ENCODE measurements around the gene ST6GALNAC2.

ST6GALNAC2 gene

DNA sequence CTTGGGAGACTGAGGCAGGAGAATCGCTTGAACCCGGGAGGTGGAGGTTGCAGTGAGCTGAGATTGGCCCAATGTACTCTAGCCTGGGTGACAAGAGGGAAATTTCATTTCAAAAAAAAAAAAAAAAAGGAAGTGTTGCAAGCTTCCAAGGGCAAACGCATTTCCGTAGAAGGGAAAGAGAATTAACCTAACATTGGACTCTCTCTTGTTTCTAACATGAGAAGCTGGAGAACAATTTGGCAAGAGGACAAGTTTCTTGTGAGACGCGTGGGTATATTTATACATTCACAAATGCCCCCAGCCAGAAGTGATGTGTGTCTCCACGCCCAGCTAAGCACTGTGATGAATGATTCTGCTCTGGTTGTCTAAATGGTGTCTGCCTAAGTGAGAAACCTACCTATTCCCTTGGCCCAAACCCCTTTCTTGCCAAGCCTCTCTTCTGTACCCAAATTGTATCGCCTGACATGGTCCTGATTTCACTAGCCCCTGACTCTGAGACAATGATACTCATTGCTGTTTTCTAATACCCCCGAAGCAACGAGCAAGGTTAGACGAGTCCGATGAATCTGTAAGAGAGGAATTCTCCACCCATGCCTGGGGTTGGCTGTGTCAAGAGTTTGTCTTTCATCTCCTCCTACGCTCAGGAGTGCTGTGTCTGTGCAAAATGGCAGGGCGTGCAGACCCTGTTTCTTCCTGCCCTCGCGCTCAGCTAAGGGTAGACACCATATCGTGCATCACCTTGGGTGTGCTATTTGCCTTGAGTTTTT lies 14.2 kb upstream of the ST6GALNAC2 start:
- DNase-seq: peak; percentile 51

DNA sequence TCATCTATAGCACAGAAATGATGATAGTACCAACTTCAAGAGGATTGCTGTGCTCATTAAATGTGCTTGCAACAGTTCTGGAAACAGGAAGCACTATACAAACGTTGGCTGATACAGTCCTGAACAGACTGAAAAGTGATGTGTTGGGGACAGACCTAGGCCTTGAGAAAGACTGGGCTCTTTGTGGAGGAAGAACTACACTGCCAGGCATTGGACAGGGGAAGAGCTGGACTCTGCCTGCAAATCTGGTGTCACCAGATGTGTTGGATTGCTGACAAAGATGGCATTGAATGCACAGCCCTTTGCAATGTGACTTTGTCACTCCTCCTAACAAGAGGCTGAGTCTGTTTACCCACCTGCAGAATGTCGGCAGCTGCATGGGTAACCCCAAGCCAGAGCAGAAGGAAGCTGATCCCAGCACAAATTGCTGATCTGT lies 12.4 kb upstream of the ST6GALNAC2 start:
- DNase-seq: peak; percentile 28

DNA sequence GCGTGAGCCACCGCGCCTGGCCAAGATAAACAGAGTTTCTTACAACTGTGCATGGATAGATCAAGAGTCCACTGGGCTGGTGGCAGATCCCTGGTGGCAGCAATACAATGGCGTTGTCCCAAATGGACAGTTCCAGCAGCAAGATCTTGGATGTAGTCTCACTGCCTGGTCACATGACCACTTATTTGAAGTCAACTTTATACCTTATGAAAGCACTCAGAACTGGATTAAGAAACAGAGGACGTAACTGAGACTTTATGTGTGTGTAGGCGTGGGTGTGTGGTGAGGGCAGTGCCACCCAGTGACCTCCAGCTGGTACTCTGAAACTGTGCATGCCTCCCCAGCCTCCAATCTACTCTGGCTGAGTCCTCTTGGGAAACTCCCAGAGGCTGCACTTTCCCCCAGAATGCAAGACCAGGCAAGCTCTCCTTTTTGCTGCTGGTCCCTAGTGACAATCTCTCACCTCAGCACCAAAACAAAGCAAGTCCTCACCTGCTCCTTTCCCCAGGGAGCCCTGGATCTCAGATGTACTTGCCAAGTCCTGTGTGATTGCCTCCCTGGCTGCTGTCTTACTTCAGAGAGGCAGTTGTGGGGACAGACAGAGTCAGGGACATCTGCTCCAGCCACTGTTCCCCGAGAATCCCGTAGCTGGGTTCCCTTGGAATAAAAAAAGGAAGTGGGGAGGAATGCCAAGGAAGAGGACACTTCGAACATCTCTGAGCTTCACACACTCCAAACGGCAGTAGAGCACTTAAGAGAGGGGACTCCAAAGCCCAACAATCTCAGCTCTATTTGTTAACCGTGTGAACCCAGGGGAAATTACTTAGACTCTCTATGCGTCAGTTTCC lies 11.7 kb upstream of the ST6GALNAC2 start:
- DNase-seq: no peak

DNA sequence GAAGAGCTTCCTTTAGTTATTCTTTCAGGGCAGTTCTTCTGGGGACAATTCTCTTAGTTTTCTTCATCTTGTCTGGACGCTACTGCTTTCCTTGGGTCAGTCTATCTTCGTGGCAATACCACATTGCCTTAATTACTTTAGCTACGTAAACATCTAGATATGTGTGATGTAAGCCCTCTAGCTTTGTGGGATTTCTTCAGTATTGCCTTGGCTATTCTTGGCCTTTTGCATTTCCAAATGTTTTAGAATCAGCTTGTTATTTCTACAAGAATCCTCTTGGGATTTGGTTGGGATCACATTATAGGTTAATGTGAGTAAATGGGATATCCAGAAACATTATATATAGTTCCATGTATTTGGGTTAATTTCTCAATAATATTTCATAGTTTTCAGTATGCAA lies 9.0 kb upstream of the ST6GALNAC2 start:
- DNase-seq: no peak

DNA sequence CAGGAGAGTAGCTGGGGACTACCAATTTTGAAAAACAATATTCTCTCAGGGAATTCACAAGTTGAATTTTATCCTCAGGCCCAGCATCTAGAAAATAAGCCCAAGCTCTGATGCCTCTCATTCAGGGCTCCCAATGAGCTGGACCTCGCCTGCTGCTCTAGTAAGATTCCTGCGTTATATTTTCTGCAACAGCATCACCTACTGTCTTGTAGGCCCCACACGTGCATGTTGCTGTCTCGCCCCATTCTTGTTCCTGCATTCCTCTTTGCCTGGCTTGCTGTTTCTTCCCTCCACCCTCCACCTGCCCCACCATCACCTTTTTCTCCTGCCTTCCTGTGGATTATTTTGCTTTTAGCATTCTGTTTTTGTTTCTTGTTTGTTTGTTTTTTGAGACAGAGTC lies 8.3 kb upstream of the ST6GALNAC2 start:
- no peak for DNase-seq

DNA sequence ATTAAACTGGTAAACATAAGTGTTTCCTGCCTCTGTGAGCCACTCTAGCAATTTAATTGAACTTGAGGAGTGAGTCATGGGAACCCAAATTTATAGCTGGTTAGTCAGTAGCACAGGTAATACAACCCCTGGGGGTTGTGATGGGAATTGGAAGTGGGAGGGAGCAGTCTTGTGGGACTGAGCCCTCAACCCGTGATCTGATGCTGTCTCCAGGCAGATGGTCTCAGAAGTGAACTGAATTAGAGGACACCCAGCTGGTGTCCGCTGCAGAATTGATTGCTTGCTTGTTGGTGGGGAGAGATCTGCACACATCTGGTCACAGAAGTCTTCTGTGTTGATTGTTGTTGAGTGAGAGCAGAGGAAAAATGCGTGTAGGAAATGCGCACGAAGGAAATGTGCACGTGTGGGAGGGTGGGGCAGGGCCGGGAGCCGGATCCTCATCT lies 7.7 kb upstream of the ST6GALNAC2 start:
- DNase-seq: no peak

DNA sequence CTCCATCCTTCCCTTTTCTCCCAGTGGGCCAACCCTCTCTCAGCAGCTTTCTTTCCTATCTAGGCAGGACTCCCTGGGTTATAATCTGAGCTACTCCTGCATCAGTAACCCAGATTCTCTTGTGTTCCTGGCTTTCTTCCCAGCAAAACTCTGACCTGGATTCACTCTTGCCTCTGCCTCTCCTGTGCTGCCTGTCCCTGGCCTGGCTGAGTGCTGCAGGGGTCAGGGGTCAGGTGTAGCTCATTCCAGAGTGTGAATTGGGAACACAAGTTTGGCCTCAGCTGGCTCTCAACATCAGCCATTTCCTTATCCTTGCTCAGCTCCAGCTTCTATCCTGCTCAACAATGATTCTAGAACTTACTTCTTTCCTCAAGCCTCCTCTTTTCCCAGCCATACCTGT lies 2.5 kb upstream of the ST6GALNAC2 start:
- no peak for DNase-seq

DNA sequence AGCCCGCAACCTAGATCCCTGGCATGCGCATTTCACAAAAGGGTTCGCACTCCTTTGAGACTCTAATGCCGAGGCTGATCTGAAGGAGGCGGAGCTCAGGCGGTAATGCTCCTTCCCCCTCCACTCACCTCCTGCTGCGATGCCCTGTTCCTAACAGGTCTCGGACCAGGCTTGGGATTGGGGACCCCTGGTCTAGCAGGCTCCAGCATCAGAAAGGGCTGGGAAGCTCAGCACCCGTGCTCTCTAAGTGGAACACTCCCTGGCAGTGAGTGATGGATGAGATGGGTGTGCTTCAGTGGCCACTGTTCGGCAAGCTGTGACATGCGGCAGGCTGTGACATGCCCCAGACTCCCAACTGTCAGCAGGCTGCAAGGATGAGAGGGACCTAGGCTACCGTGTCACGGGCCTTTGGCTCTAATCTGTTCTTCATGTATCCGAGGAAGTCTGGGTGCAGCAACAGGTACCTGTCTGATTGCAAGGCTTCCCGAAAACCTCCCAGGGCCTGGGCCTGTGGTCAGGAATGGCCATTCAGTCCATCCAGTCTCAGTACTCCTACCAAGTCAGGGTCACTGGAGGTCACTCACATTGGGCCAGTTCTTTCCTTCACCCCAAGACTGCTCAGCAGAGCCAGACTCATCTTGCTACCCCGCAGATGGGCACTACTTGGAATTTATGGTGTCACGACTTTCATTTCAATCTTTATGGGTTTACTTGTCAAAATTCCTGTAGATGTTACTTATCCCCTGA lies 1.3 kb upstream of the ST6GALNAC2 start:
- peak; percentile 22 for DNase-seq

DNA sequence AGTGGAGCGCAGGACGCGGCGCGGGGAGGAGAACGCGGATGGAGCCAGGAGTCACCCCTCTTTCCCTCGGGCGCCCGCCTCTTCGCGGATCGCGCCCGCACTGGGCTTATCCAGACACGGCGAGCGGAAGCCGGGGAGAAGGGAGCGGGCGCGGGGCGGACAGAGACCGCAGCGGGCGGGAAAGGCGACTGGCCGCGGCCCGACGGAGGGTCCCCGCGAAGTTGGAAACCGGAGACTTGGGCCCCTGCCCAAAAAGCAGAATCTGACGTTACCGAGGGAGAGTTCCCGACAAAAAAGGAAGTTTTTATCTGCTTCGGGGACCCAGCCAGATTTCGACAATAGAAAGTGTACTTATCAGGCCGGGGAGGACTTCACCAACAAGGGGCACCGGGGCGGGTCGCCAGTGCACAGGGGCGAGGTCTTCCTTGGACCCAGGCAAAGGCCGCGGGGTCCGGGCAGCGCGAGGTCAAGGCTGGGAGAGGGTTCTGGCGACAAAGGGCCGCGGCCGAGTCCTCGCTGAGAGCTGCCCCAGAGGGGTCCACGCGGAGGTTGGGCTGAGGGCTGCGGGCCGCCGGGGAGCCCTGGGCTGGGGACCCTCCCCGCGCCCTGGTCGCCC lies 519 bp downstream of the ST6GALNAC2 start:
- peak; percentile 37 for DNase-seq

DNA sequence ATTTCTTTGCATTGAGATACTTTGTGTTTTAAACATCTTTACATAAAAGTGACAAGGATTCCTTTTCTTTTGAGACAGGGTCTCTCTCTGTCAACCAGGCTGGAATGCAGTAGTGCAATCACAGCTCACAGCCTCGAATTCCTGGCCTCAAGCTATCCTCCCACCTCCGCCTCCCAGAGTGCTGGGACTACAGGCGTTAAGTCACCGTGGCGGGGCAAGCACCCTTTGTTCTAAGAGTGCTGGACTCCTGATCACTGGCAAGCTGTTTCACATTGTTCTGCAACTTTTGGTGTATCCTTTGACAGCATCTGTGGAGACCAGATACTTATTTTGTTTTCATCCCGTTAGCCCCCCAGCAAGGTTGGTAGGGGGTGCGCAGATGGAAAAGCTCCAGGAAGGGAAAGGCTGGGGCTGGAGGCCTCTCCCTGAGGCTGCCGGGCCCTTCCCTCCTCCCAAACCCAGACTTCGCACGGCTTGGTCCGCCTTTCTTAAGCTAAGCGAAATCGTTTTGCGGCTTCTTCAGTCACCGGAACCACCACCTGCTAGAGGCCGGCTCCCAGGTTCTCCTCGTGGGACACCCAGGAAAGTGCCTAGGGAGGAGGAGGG lies 1.1 kb downstream of the ST6GALNAC2 start:
- peak; percentile 31 for DNase-seq

DNA sequence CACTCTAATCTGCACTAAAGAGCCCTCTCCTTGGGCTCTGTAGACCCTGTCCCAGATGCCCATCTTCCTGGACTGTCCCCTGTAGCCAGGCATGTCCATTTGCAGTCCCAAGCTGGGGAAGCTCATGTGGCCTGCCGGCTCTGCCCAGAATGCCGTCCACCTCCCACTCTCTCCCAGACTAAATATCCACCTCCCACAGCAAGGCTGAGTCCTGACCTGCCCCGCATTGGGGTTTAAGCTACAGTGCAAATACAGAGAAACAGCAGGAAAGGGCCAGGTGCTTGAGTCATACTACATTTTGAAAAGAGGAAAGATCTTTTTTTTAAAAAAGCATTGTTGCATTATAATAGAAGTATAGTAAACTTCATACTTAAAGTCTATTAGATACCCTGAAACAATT lies 3.0 kb downstream of the ST6GALNAC2 start:
- DNase-seq: peak; percentile 0

DNA sequence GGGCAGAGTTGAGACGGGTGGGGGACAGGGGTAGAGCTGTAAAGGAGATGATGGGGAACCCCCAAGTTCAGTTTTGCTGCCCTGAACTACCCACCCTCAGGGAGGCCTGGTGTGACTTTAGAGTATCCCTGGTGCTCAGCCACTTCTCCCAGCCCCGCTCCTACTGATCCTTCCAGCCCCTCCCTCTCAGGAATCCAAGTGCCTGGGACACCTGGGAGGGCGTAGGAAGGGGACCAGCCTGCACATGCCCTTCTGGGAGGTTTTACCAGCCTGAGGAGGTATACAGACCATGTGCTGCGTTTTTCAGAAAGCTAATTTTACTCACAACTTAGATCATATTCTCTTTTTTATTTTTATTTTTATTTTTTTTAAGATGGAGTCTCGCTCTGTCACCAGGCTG lies 4.1 kb downstream of the ST6GALNAC2 start:
- DNase-seq: no peak

DNA sequence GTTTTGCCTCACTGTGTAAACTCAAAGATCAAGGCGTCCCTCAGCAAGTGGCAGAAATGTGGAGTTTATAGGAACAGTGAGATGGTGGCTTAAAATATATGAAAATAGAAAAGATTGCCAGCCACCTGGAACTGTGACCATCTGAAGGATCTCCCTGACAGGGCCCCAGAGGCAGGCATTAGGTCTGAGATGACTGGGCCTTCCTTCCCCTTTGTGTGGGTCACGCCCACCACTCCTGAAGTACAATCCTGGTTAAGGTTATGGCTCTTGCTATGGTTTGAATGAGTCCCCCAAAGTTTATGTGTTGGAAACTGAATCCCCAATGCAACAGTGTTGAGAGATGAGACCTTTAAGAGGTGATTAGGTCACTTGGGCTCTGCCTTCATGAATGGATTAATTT lies 6.4 kb downstream of the ST6GALNAC2 start:
- DNase-seq: peak; percentile 27

DNA sequence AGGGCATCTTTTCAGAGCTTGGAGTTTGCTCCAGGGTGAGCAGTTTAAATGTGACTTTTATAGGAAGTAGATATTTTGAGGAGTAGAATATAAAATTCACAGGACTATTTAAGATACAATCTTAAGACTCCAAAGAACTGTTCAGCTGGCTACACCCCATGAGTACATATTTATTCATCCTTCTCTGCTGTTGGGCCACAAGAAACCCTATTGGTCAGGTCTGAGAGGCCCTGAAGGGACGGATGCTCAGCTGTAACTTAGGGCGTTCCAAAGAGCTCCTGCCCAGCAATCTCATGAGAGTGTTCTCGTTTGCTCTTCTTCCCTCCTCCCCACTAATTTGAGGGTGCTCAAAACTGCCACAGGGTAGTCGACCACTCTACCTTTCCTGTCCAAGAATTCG lies 7.3 kb downstream of the ST6GALNAC2 start:
- no peak for DNase-seq

DNA sequence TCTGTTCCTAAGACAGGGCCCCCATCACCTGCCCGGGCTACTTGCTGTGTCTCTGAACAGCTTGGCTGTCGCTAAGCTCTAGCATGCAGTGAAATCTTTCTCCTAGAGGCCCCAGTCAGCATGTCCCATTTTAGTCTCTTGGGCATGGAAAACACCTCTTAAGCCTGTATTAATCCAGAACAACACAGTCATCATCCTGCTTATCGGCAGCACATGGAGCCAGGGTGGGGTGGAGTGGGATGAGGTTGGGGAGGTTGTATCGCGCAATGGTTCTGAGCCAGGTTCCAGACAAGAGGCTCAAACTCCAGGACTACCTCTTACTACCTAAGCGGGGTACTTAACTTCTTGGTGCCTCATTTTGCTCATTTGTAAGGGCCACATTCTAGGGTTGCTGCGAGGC lies 7.8 kb downstream of the ST6GALNAC2 start:
- DNase-seq: no peak

DNA sequence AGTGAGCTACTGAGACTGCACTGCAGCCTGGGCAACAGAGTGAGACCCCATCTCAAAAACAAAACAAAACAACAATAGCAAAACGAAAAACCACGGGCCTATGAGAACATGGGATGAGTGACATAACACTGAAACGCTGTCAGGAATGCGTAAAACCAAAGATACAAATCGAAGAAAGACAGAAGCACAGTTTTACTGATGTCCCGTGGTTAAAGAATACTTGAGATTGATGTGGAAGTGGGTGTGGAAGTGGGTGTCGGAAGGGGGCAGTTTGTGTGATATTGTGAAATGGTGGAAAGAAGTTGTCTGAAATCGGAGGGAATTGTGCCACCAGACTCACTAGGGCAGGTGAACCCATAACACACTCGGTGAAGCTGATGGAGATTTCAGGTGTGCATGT lies 9.5 kb downstream of the ST6GALNAC2 start:
- DNase-seq: no peak

DNA sequence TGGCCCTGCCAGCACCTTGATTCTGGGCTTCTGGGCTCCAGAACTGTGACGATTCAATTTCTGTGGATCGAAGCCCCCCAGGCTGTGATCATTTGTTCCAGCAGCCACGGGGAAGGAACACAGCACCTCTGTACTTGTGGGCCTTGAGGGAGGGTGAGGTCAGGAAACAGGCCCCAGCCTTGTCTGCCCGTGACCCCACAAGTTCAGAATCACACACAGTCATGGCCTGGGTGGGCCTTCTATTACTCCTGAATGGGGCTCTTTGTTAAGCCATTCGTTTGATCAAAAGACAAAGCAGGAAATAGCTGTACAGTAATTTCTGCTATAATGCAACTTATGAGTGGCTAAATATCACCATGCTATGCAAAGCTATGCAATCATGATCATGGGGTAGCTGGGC lies 10.1 kb downstream of the ST6GALNAC2 start:
- DNase-seq: peak; percentile 0

DNA sequence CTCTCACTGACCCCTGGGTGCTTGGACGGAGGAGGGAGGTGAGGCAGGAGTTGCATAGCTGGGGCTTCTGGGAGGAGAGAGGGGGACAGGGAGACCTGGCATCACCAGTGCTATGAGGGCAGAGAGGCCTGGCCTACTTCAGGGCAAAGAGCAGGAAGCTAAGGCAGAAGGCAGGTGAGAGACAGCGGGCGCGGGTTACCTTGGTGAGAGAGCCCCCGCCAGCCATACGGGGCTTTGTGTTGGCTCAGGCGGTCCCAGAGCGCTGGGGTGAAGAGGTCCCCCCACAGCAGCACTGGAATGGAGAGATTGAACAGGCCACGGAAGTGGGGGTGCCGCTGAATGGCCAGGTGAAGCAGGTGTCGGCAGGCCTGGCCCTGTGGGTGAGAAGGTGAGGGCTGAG lies 11.5 kb downstream of the ST6GALNAC2 start:
- no peak for DNase-seq

DNA sequence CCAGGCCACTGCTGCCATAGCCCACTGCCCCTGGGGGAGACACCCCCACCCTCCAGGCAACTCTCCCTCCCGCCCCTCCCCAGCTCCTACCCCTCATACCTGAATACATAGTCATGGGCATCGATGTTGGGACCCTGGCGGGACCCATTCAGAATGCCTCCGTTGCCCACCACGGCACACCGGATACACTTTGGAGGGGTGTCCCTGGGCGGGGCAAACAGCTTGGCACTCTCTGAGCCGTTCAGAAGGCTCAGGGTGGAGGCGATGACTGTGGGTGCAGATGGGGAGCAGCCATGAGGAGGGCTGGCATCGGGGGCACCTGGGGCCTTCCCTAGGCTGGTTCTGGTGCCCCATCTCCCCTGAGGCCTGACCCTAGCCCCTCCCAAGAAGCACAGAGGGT lies 12.6 kb downstream of the ST6GALNAC2 start:
- no peak for DNase-seq

DNA sequence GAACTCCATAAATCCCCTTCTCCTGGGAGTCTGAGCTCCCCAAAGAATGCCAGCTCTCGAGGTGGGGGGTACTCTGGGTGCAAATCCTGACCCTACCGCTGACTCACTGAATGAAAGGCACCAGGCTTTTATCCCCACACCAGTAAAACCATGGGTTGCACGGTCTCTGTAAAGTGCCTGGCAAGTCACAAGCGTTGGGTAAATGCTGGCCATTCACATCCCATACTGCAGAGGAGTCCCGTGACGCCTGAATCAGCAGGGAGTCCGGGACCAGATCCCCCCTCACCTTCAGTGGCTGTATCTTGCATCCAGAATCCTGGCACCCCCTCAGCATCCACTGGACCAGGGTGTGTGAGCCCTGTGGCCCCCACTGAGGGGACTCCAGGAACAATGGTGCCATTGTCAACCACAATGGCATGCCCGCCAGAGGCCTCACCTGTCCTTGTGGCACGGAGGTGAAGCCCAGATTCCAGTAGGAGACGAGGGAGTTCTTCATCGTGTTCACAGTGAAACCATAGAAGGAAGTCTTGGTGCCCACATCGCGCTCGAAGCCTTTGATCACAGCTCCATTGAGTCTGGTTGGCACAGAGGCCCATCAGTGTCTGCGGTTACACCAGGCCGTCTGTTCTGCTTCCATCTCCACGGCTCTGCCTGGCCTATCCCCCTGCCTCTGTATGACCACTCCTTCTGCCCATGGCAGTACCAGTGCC lies 13.3 kb downstream of the ST6GALNAC2 start:
- no peak for DNase-seq

DNA sequence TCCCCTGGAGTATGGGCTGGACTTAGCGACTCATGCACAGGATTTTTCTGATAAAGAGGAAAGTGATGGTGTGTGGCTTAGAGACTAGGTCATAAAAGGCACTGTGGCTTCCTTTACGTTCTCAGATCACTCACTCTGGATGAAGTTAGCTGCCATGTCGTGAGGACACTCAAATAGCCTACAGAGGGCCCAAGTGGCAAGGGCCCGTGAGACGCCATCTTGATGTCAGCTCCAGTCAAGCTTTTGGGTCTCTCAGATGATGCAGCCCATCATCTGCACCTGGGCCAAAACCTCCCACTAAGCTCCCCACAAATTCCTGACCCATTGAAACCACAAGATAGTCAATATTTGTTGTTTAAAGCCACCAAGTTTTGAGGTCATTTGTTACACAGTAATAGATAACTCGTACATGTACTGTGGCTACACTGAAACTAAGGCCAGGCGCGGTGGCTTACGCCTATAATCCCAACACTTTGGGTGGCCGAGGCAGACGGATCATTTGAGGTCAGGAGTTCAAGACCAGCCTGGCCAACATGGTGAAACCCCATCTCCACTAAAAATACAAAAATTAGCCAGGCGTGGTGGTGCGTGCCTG lies 14.7 kb downstream of the ST6GALNAC2 start:
- DNase-seq: peak; percentile 32
